ENCODE measurements around the gene ST6GALNAC5.
A peak's percentile ranks its signal among the peaks of the same experiment; 100 is the strongest.
"Not testable (repeated sequence)": the region's sequence is repeated elsewhere in the genome, so short reads cannot be mapped to it uniquely, and the experiment has no call there.

The ST6GALNAC5 gene

DNA sequence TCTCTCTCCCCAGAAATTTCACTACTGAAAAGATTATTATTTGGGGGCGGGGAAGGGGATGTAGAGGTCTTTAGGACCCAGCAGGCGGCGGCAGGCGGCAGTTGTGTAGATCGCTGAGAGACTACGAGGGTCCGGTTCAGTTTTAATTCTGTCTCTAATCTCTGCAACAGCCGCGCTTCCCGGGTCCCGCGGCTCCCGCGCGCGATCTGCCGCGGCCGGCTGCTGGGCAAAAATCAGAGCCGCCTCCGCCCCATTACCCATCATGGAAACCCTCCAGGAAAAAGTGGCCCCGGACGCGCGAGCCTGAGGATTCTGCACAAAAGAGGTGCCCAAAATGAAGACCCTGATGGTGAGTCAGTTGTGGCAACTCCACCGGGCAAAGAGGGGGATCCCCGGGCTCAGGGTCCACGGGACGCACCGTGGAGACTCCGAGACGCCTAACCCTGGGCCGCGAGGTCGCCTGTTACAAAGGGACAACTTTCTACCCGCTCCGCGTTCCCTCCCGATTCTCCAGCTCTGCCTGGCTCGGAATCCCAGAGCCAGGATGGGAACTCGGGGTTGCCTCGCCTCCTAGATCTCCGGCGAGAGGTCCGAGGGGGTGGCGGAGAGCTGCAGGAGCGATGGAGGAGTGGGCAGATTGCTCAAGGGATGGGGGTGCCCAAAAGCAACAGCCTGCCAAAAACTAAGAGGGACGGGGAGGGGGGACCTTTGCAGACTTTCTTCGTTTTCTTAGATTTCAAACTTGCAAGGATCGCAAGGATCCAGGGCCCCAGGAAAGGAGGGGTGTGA lies at the start of gene ST6GALNAC5:
TSS of gene ST6GALNAC5 (plus strand) at position 139 of the 789 bp plus-strand sequence.
- H3K4me3 ChIP-seq (ENCODE audit: low read depth, low read length): peak within 1 kb of the TSS; percentile 84

DNA sequence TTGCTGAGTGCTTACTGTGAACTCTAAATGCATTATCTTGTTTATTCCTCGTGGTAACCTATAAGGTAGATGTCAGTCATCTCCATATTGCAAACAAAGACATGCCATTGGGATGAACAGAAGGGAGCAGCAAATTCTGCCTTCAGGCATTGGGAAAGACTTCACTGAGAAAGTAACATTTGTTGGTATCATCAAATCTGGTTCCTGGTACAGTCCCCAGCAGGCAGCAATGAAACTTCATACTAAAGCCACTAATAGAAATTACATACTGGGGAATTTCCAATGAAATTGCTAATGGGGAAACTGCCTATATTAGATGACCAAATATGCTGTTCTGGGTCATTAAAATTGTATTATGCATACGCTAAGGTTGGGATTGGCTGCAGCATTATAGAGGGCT lies 47.3 kb upstream of the ST6GALNAC5 start:
- H3K4me3 ChIP-seq (ENCODE audit: low read depth, low read length): no peak overlapping the region

- not testable (repeated sequence) for H3K4me3 ChIP-seq (ENCODE audit: low read depth, low read length)
Observed at GRCh38 chr1:76822961-76823360, 44.3 kb upstream of the ST6GALNAC5 start.

GRCh38 chr1:76824106-76824505 lies 43.2 kb upstream of the ST6GALNAC5 start:
- no peak overlapping the region for H3K4me3 ChIP-seq (ENCODE audit: low read depth, low read length)

- H3K4me3 ChIP-seq (ENCODE audit: low read depth, low read length): no peak overlapping the region
Observed at GRCh38 chr1:76826072-76826845, 41.0 kb upstream of the ST6GALNAC5 start.

DNA sequence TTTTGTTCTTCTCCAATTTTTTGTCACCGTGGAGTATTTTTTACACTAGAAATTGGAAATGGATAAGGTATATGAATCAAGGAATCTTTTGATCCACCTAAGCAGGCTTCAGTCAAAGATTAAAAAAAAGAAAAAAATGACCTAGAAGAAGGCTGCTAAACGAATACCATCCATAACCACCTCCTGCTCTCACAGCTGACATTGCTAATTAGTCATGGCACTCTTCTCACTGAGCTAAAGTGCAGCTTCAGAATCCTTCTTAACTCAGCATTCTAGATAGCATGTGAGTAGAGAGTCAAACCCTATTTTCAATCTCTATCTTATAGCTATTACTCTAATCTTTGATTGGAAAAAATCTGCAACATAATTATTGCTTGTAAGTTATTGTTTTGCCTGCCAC lies 40.2 kb upstream of the ST6GALNAC5 start:
- H3K4me3 ChIP-seq (ENCODE audit: low read depth, low read length): no peak overlapping the region

GRCh38 chr1:76830373-76830772 lies 36.9 kb upstream of the ST6GALNAC5 start:
- H3K4me3 ChIP-seq (ENCODE audit: low read depth, low read length): no peak overlapping the region

- H3K4me3 ChIP-seq (ENCODE audit: low read depth, low read length): no peak overlapping the region
Observed at GRCh38 chr1:76832521-76832920, 34.8 kb upstream of the ST6GALNAC5 start.

- no peak overlapping the region for H3K4me3 ChIP-seq (ENCODE audit: low read depth, low read length)
Observed at GRCh38 chr1:76833151-76833550, 34.1 kb upstream of the ST6GALNAC5 start.

GRCh38 chr1:76833856-76834255 lies 33.4 kb upstream of the ST6GALNAC5 start:
- H3K4me3 ChIP-seq (ENCODE audit: low read depth, low read length): no peak overlapping the region

GRCh38 chr1:76835203-76835602 lies 32.1 kb upstream of the ST6GALNAC5 start:
- H3K4me3 ChIP-seq (ENCODE audit: low read depth, low read length): no peak overlapping the region

- H3K4me3 ChIP-seq (ENCODE audit: low read depth, low read length): no peak overlapping the region
Observed at GRCh38 chr1:76840278-76840677, 27.0 kb upstream of the ST6GALNAC5 start.

DNA sequence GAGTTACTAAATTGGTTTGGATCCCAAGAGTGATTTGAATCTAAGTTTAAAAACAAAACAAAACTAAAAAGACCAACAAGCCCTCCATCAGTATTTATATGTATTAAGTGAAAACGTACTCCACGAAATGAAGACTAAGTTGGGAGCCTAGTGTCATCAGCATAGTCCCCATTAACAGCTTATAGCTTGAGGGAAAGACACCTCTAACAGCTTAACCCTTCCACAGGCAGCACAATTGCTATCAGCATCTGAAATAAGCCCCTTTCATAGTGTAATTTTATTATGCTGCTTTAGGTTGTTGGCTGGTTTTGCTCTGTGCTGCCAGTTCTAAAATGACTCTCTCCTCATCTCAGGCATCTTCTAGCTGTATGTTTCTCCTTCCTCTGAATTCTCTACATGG lies 25.8 kb upstream of the ST6GALNAC5 start:
- no peak overlapping the region for H3K4me3 ChIP-seq (ENCODE audit: low read depth, low read length)

- no peak overlapping the region for H3K4me3 ChIP-seq (ENCODE audit: low read depth, low read length)
Observed at GRCh38 chr1:76843821-76844464, 23.3 kb upstream of the ST6GALNAC5 start.

- no peak overlapping the region for H3K4me3 ChIP-seq (ENCODE audit: low read depth, low read length)
Observed at GRCh38 chr1:76854255-76854654, 13.0 kb upstream of the ST6GALNAC5 start.

GRCh38 chr1:76856104-76856503 lies 11.2 kb upstream of the ST6GALNAC5 start:
- H3K4me3 ChIP-seq (ENCODE audit: low read depth, low read length): no peak overlapping the region

DNA sequence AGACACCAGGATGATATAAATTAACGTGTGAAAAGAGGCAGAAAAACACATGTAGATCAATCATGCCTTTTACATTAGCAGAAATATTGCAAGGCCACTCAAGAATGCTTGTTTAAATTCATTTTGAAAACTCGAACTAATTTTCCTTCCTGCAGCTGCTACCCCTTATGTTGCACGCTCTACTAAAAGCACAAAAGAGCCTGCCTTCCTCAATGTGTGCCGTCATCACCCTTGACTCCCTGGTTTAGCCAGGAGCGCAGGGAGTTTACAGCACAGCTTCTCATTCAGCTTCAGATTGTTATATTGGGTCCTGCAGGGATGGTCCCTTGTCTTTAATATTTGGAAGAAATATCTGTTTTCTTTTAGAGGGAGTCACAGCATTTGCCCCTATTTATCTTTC lies 10.1 kb upstream of the ST6GALNAC5 start:
- H3K4me3 ChIP-seq (ENCODE audit: low read depth, low read length): no peak overlapping the region

DNA sequence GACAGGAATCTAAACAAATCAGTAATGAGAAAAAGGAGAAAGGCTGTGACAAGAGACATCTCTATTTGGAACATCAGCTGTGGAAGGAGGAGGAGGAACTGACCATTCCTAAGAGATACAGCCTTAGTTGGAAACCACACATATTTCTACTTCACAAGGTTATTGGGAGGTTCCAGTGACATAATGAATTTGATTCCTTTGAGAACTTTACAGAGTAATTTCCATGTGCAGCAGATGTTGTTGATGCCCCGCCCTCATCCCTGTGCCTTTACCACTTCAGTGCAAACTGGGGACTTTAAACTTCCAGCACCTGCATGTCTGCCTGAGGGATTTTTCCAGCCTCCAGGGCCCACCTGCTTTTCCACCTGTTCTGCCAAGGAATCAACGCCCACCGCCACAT lies 9.3 kb upstream of the ST6GALNAC5 start:
- no peak overlapping the region for H3K4me3 ChIP-seq (ENCODE audit: low read depth, low read length)

GRCh38 chr1:76861149-76861548 lies 6.1 kb upstream of the ST6GALNAC5 start:
- H3K4me3 ChIP-seq (ENCODE audit: low read depth, low read length): no peak overlapping the region

- H3K4me3 ChIP-seq (ENCODE audit: low read depth, low read length): no peak overlapping the region
Observed at GRCh38 chr1:76862447-76862846, 4.8 kb upstream of the ST6GALNAC5 start.

GRCh38 chr1:76864383-76864782 lies 2.9 kb upstream of the ST6GALNAC5 start:
- H3K4me3 ChIP-seq (ENCODE audit: low read depth, low read length): no peak overlapping the region

Measured in iPS-11a (cell line).